GM19328 (cell line): ENCODE data around the gene ECSIT.
A peak's percentile ranks its signal among the peaks of the same experiment; 100 is the strongest.

Source experiments
- ATAC-seq: cut with Tn5 transposase; IDR thresholded peaks from one replicate; pipeline ENCODE4 v1.9.1; 2021; ENCODE audit warnings: mild to moderate bottlenecking, moderate library complexity; ENCODE audit not compliant: unreplicated experiment

The ECSIT gene

GRCh38 chr19:11504502-11505031, 24.4 kb downstream of the ECSIT start:
- ATAC-seq, result no peak

DNA sequence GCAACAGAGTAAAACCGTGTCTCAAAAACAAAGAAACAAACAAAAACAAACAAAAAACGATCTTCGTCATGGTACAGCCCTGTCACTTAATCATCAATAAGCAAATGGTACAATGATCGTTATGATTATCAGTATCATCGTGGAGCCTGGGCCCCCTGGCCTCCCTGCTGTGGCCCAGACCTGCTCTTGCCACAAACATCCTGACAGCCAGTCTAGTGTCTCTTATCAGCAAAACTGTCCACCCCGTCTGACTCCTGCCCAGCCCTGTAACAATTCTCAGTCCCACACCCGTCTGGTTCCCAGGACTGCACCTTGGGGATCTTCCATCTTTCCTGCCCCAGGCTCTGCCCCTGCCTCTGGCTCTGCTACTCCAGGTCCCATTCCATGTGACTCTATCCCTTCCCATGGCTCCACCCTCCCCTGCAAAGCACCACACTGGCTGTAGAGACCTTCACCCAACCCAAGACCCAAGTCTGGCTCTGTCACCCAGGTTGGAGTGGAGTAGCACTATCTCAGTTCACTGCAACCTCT, 29.0 kb downstream of the ECSIT start:
- no peak for ATAC-seq

- no peak for ATAC-seq
Observed at GRCh38 chr19:11499220-11499726, 29.7 kb downstream of the ECSIT start.

DNA sequence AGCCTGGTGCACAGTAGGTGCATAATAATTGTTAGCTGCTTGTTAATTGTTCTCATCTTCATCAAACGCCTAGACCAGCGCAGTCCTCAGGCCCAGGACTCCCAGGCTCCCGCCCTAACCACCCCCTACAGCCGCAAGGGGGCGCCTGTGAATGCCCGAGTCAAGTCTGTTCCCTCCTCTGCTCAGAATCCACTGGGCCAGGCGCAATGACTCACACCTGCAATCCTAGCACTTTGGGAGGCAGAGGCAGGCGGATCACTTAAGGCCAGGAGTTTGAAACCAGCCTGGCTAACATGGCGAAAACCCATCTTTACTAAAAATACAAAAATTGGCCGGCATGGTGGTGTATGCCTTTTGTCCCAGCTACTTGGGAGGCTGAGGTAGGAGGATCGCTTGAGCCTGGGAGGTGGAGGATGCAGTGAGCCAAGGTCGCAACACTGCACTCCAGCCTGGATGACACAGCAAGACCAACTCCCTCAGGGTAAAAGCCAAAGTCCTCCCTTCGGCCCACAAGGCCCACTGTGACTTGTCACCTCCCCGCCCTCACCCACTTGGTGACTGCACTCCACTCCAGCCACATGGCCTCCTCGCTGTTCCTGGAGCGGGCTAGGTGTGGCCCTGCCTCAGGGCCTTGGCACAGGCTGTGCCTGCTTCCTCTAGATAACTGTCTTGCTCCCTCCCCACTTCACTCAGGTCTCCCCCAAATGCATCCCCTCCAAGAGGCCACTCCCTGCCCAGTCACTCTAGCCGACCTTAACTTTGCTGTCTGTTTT, 32.4 kb downstream of the ECSIT start:
- ATAC-seq, result no peak

- no peak for ATAC-seq
Observed at GRCh38 chr19:11495885-11496284, 33.0 kb downstream of the ECSIT start.

DNA sequence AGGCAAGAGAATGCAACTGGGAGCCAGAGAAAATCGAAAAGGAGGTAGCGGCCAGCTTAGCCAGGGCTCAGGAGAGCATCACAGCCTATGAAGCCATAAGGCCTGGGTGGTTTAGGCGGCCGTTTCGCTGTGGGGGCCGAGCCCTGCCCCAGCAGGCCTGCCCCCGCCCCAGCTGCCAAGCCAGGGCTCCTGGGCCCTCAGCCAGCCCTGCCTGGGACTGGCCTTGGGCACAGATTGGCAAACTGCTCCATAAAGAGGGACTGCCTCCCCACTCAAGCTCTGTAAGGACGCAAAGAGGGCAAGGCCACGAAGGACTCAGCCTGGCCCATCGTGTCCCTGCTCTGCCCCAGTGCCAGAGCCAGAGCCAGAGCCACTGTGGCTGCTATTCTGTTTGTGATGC, 33.5 kb downstream of the ECSIT start:
- ATAC-seq, result no peak

DNA sequence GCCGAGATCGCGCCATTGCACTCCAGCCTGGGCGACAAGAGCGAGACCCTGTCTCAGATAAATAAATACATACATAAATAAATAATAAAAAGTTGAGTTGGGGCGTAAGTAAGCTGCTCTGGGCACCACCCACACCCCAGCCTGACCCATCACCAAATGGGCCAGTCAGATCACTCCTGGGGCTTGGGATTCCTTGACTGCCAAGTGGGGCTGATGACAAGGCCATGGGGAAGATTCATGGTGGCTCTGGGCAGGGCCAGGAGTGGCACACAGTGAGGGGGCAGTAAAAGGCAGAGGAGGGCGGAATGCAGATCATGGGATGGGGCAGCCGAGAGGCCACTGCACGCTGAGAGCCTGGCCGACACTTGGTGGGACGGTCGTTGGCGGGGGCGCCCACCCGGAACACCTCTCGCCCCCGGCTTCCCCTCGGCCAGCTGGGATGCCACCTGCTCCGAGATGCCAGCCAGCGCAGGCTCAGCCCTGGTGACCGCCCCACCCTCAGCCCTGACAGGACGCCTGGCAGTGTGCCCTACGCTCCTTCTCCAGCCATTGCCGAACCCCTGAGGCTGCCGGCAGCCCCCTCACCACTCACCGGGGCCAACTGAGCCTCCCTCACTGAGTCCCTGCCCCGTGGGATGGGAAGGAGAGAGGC, 34.2 kb downstream of the ECSIT start:
- ATAC-seq, result no peak

DNA sequence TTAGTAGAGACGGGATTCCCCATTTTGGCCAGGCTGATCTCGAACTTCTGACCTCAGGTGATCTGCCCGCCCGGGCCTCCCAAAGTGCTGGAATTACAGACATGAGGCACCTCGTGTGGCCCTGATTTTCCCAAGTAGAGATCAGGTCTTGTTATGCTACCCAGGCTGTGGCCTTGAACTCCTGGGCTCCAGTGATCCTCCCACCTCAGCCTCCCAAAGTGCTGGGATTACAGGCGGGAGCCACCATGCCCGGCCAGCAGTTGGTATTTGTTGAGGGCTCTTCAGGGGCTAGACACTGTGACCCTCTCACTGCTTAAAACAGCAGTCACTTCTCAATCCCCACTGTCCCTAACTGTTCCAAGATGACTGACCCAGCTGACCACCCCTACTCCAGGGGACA, 39.6 kb downstream of the ECSIT start:
- no peak for ATAC-seq

GRCh38 chr19:11486661-11487503, 42.1 kb downstream of the ECSIT start:
- ATAC-seq, result no peak

- no peak for ATAC-seq
Observed at GRCh38 chr19:11485245-11485837, 43.6 kb downstream of the ECSIT start.

DNA sequence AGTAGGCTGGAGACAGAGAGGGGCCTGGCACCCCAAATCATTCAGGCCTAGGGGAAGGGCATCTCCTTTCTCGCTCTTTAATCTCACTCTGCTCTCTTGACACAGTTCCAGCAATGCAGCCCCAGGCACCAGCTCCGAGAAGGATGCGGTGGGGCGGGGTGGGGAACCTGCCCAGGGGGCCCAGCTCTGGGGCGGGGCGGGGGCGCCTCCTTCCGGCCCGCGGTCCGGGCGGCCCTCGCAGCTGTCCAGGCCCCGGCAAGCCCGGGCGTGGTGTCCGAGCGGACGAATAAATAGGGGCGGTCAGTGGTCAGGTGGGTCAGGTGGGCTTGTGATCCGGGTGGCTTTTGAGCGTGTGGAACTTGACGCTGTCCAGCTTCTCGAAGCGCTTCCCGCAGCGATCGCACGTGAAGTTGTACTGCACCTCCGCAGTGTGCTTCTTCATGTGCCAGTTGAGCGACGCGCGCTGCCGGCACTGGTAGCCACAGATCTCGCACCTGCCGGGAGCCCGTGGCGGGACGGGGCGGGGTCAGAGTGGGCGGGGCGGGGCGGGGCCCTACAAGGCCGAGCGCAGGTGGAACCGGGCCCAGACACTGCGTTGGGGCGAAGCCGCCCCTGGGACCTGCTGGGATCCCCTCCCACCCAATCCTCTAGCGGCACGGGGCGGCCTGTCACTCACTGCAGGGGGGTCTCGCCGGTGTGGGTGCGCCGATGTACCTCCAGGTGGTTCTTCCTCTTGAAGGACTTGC, 45.4 kb downstream of the ECSIT start:
- ATAC-seq, result no peak

- ATAC-seq, result peak; percentile 56
Observed at GRCh38 chr19:11482384-11483050, 46.4 kb downstream of the ECSIT start.

GRCh38 chr19:11481534-11482383, 47.2 kb downstream of the ECSIT start:
- ATAC-seq, result peak; percentile 55

DNA sequence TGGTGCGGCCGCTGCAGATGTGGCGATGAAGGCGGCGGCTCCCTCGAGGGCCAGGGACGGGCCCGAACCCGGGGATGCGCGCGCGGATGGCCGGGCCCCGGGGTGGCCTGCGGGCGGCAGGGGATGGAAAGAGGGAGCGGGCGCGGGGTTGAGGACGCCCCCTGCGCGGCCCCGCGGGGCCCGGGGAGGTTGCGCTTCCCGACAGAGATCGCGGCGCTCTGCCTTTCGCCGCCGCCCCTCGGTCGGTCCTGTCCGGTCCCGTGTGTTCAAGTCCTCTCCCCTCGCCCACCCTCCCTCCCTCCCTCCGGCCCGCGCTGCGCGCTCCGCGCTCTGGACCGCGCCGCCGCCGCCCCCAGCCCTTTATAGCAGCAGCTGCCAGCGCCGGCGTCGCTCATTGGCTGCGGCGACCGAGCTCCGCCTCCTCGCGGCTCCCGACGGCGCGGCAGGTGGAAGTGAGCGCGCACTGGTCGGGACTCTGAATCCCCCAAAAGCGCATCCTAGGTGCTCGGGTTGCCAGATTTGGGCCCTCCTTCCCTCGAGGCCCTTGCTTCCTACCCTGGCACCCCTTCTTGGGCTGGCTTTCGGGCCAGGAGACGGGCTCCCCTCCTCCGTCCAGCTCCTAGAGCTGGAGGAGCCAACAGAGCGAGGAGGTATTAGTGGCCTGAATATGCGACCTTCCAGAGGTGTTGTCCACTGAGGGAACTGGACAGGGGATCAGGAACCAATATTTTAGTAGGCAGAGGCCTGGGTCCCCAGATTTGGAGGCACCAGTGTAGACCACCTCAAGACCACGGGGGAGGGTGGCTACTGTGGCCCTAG, 48.0 kb downstream of the ECSIT start, which contains the start of gene ELAVL3:
Gene ELAVL3, minus strand, starts transcription at position 332 of the 819 bp plus-strand sequence. CDS start 438 bp downstream, outside the sequence.
- ATAC-seq, result no peak

GRCh38 chr19:11479898-11480714, 48.8 kb downstream of the ECSIT start:
- no peak for ATAC-seq

DNA sequence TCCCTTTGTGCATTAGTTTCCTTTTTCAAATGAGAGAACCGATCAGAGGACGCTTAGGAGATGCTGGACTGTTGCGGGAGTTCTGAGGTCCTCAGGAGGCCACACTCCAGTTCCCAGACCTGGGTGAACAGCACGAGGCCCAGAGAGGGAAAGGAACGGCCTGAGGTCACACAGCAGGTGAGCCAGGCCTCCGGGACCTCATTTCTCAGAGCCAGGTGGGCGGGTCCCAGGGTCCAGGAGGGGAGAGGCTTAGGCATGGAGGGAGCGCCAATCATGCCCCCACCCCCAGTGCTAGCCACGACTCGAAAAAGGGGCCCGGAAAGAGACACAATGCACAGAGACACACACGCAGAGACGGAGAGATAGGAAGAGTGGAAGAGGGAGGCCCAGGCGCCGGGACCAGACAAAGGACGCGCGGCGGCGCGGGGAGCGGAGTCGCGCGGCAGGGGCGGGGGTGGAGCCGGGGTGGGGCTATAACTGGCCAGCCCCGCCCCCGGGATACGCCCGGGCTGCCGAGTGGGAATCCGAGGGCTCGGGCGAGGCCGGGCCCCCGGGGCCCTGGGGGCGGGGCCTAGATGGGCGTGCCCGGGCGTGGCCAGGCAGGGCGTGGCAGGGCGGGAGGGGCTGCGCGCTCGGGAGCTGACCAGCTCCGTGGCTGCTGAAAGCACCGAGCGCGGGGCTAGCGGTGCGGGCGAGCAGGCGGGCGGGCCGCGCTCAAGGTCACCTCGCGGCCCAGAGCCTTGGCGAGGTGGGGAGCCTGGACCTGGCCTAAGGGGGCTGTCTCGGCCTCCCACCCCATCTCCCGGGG, 49.6 kb downstream of the ECSIT start:
- ATAC-seq, result no peak
